HEK293 (cell line): Measurements from ENCODE around the gene MPZL1.

Experiments used
- CTCF ChIA-PET: fragments of 350-600 bp; formaldehyde crosslinking; extraction: SDS; loops from one replicate; lab custom pipeline; 2021; ENCODE audit warnings: antibody characterized with exemption; lab: Yijun Ruan, JAX
- POLR2A ChIA-PET: fragments of 300-600 bp; formaldehyde crosslinking; extraction: SDS; loops from one replicate; lab custom pipeline; 2020; ENCODE audit warnings: antibody characterized with exemption, inconsistent platforms; lab: Yijun Ruan, JAX
- H3K27ac ChIP-seq: fragments of 200-500 bp; sonication (Bioruptor generic); 2 replicates; pipeline ENCODE4 v1.5.1; 2014; ENCODE audit warnings: low read depth, low read length, control low read depth, inconsistent platforms; ENCODE audit errors: extremely low read depth
- H3K36me3 ChIP-seq, 2 experiments: fragments of 200-500 bp in 1 of 2; sonication (Bioruptor generic) in 1 of 2; 1 replicate in 1 of 2; 2 replicates in 1 of 2; pipeline ENCODE4 v1.5.1; 2014 to 2017; ENCODE audit warnings: inconsistent platforms in 2 of 2, low read length in 2 of 2; ENCODE audit not compliant: control insufficient read depth in 2 of 2, insufficient read depth in 1 of 2
- H3K4me1 ChIP-seq: fragments of 200-500 bp; sonication (Bioruptor generic); 2 replicates; pipeline ENCODE4 v1.5.1; 2014; ENCODE audit warnings: mild to moderate bottlenecking, low read length, inconsistent platforms; ENCODE audit not compliant: control insufficient read depth, insufficient read depth
- H3K4me3 ChIP-seq: 2 replicates; pipeline ENCODE4 v1.5.1; 2011; ENCODE audit warnings: low read depth, mild to moderate bottlenecking, control low read depth, low read length, moderate library complexity
- H3K9me3 ChIP-seq: fragments of 200-500 bp; sonication (Bioruptor generic); 2 replicates; pipeline ENCODE4 v1.5.1; 2014; ENCODE audit warnings: low read depth, low read length, inconsistent platforms; ENCODE audit not compliant: control insufficient read depth, insufficient read depth
- CTCF ChIP-seq: fragments of 450-650 bp; formaldehyde crosslinking; IDR thresholded peaks from 2 replicates; pipeline ENCODE4 v1.5.1; 2016; ENCODE audit warnings: missing biosample characterization, missing genetic modification characterization
- ELK4 ChIP-seq: IDR thresholded peaks from 2 replicates; pipeline ENCODE4 v1.6.1; 2011; ENCODE audit warnings: mild to moderate bottlenecking, low read depth, low read length, borderline replicate concordance
- PRDM1 ChIP-seq: fragments of 450-650 bp; formaldehyde crosslinking; IDR thresholded peaks from 2 replicates; pipeline ENCODE4; 2016; ENCODE audit warnings: missing biosample characterization, missing genetic modification characterization
- PRDM10 ChIP-seq: fragments of 450-650 bp; formaldehyde crosslinking; IDR thresholded peaks from 2 replicates; pipeline ENCODE4 v1.5.1; 2016; ENCODE audit warnings: missing biosample characterization, missing genetic modification characterization
- REPIN1 ChIP-seq: fragments of 450-650 bp; formaldehyde crosslinking; IDR thresholded peaks from 2 replicates; pipeline ENCODE4 v1.5.1; 2017; ENCODE audit warnings: missing biosample characterization, missing genetic modification characterization, low read depth
- SP3 ChIP-seq: fragments of 450-650 bp; formaldehyde crosslinking; IDR thresholded peaks from 2 replicates; pipeline ENCODE4 v1.5.1; 2016; ENCODE audit warnings: missing biosample characterization, missing genetic modification characterization
- YY1 ChIP-seq: fragments of 450-650 bp; formaldehyde crosslinking; IDR thresholded peaks from 2 replicates; pipeline ENCODE4 v1.5.1; 2018; ENCODE audit warnings: missing biosample characterization, missing genetic modification characterization
- YY2 ChIP-seq: fragments of 450-650 bp; formaldehyde crosslinking; IDR thresholded peaks from 2 replicates; pipeline ENCODE4 v1.5.1; 2016; ENCODE audit warnings: missing biosample characterization, missing genetic modification characterization
- ZBTB20 ChIP-seq: fragments of 450-650 bp; formaldehyde crosslinking; IDR thresholded peaks from 2 replicates; pipeline ENCODE4 v1.5.1; 2016; ENCODE audit warnings: missing biosample characterization, missing genetic modification characterization
- ZFP41 ChIP-seq: fragments of 450-650 bp; formaldehyde crosslinking; IDR thresholded peaks from 2 replicates; pipeline ENCODE4 v1.5.1; 2016; ENCODE audit warnings: missing biosample characterization, missing genetic modification characterization, borderline replicate concordance
- ZNF10 ChIP-seq: fragments of 450-650 bp; formaldehyde crosslinking; IDR thresholded peaks from 2 replicates; pipeline ENCODE4 v1.5.1; 2017; ENCODE audit warnings: missing biosample characterization, missing genetic modification characterization
- ZNF184 ChIP-seq: fragments of 450-650 bp; IDR thresholded peaks from 2 replicates; pipeline ENCODE4 v1.5.1; 2018; ENCODE audit warnings: missing biosample characterization, mild to moderate bottlenecking, missing genetic modification characterization
- ZNF239 ChIP-seq: fragments of 450-650 bp; formaldehyde crosslinking; IDR thresholded peaks from 2 replicates; pipeline ENCODE4 v1.5.1; 2016; ENCODE audit warnings: missing biosample characterization, missing genetic modification characterization
- ZNF26 ChIP-seq: fragments of 450-650 bp; formaldehyde crosslinking; IDR thresholded peaks from 2 replicates; pipeline ENCODE4 v1.5.1; 2016; ENCODE audit warnings: missing biosample characterization, missing genetic modification characterization
- ZNF266 ChIP-seq: fragments of 450-650 bp; formaldehyde crosslinking; IDR thresholded peaks from 2 replicates; pipeline ENCODE4 v1.5.1; 2016; ENCODE audit warnings: missing biosample characterization, missing genetic modification characterization, low read depth
- ZNF335 ChIP-seq: fragments of 450-650 bp; formaldehyde crosslinking; conservative IDR thresholded peaks from 2 replicates; pipeline ENCODE4 v1.5.1; 2016; ENCODE audit warnings: missing biosample characterization, missing genetic modification characterization
- ZNF341 ChIP-seq: fragments of 450-650 bp; formaldehyde crosslinking; IDR thresholded peaks from 2 replicates; pipeline ENCODE4; 2016; ENCODE audit warnings: low read depth, missing biosample characterization, missing genetic modification characterization
- ZNF366 ChIP-seq: fragments of 450-650 bp; formaldehyde crosslinking; conservative IDR thresholded peaks from 2 replicates; pipeline ENCODE4 v1.5.1; 2016; ENCODE audit warnings: missing biosample characterization, missing genetic modification characterization
- ZNF560 ChIP-seq: fragments of 450-650 bp; formaldehyde crosslinking; IDR thresholded peaks from 2 replicates; pipeline ENCODE4 v1.5.1; 2017; ENCODE audit warnings: missing biosample characterization, missing genetic modification characterization, borderline replicate concordance
- ZNF561 ChIP-seq: fragments of 450-650 bp; IDR thresholded peaks from 2 replicates; pipeline ENCODE4 v1.5.1; 2018; ENCODE audit warnings: missing biosample characterization, missing genetic modification characterization, borderline replicate concordance
- ZNF623 ChIP-seq: fragments of 450-650 bp; formaldehyde crosslinking; IDR thresholded peaks from 2 replicates; pipeline ENCODE4 v1.5.1; 2016; ENCODE audit warnings: missing biosample characterization, missing genetic modification characterization
- ZNF639 ChIP-seq: fragments of 450-650 bp; formaldehyde crosslinking; IDR thresholded peaks from 2 replicates; pipeline ENCODE4 v1.5.1; 2016; ENCODE audit warnings: missing biosample characterization, missing genetic modification characterization
- ZNF701 ChIP-seq: fragments of 450-650 bp; formaldehyde crosslinking; IDR thresholded peaks from 2 replicates; pipeline ENCODE4 v1.5.1; 2016; ENCODE audit warnings: missing biosample characterization, missing genetic modification characterization
- ZNF747 ChIP-seq: fragments of 450-650 bp; formaldehyde crosslinking; IDR thresholded peaks from 2 replicates; pipeline ENCODE4 v1.5.1; 2016; ENCODE audit warnings: missing biosample characterization, missing genetic modification characterization

MPZL1 gene

GRCh38 chr1:167720965-167721616 lies 691 bp upstream of the MPZL1 start:
- peak overlapping the region; percentile 73; the same call in 1 of the 2 replicates for H3K27ac ChIP-seq
- no peaks in the 10 kb centered on the region for H3K9me3 ChIP-seq
- ChIA-PET CTCF (interaction anchor here (0.7 to 1.0 kb wide), 2 partner anchors 302 to 361 kb away, joined by 4 to 5 read pairs; no protein-coding TSS in a partner anchor), POLR2A (interaction anchor here (0.5 to 1.0 kb wide), 4 partner anchors 167 to 415 kb away, joined by 3 read pairs; partner anchors contain the start of genes CREG1 and GPR161)
- H3K4me1 ChIP-seq = no peaks in the 10 kb centered on the region; the same call in 1 of the 2 replicates
- TF ChIP-seq ELK4 (no peak), ZNF623 (tag by site-specific recombination) (no peak), ZFP41 (tag by site-specific recombination) (no peak), ZNF266 (tag by site-specific recombination) (no peak), PRDM10 (tag by site-specific recombination) (peak; percentile 75), ZNF747 (no peak), ZNF335 (tag by site-specific recombination) (peak; percentile 90; the same call in 1 of the 2 replicates), CTCF (tag by site-specific recombination) (peak; percentile 55; the same call in 1 of the 2 replicates), ZNF184 (tag by site-specific recombination) (no peak), YY1 (tag by site-specific recombination) (no peak), REPIN1 (no peak), YY2 (tag by site-specific recombination) (peak; percentile 55; the same call in 1 of the 2 replicates), ZBTB20 (tag by site-specific recombination) (peak; percentile 29; the same call in 1 of the 2 replicates), ZNF26 (tag by site-specific recombination) (no peak), SP3 (tag by site-specific recombination) (no peak), ZNF10 (tag by site-specific recombination) (peak; percentile 43; the same call in 1 of the 2 replicates), ZNF239 (tag by site-specific recombination) (no peak), ZNF560 (no peak), ZNF561 (tag by site-specific recombination) (0 out of 2 replicates have a peak, but pooled peaks have one; percentile 9), ZNF639 (tag by site-specific recombination) (no peak; the same call in 1 of the 2 replicates), ZNF366 (no peak), ZNF341 (tag by site-specific recombination) (peak; percentile 61), ZNF701 (no peak), PRDM1 (tag by site-specific recombination) (no peak)
- H3K4me3 ChIP-seq = peak overlapping the region; percentile 90
- no peaks in the 10 kb centered on the region for H3K36me3 ChIP-seq
